NCI-H2081 (cell line): ENCODE measurements around the gene PTPRN2.
"Not testable (repeated sequence)": the region's sequence is repeated elsewhere in the genome, so short reads cannot be mapped to it uniquely, and the experiment has no call there.

Experiments
- DNase-seq, 2 experiments: peaks; one replicate each; lab custom pipeline; 2025; lab: John Stamatoyannopoulos, UW

Gene PTPRN2

DNA sequence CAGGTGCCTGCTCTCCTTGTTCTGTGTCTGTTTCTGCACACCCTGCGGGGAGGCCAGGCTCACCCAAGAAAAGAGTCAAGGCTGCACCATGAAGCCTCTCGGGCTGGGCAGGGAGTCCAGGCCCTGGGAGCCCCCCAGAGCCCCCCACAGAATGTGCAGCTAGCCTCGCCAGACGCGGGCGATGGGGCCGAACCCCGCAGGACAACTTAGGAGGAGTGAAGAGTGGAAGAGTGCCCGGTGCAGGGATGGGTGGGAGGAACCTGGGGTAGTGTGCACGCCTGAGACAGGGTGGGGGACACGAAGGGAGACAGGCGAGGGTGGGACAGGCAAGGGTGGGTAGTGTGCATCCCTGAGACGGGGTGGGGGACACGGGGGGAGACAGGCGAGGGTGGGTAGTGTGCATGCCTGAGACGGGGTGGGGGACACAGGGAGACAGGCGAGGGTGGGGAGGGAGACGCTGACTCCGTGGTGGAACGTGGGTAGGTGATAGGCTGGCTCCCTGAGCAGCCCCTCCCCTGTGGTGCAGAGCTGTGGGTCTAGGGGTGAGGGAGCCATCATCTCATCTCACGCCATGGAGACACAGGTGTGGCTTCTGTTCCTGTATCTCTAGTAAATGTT lies 635.5 kb downstream of the PTPRN2 start:
- DNase-seq, result no peak

- DNase-seq, result no peak
Observed at GRCh38 chr7:157951300-157952049, 636.1 kb downstream of the PTPRN2 start.

DNA sequence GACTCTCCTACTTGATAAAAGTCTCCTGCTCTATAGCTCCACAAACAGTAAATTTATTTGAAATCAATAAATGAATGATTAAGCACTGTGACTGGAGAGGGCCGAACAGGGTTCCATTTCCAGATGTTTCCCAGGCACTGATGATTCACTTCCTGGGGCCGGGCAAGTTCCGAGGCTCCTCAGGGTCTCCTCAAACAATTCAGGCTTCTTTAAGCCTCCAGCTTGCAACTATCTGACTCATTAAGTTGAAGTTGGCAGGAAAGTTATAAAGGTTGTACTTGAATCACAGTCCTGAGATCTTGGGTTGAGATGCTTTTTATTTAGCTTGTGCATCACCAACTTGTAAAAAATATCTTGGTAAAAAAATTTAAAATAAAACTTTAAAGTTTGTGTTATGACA lies 637.9 kb downstream of the PTPRN2 start:
- DNase-seq, result no peak

DNA sequence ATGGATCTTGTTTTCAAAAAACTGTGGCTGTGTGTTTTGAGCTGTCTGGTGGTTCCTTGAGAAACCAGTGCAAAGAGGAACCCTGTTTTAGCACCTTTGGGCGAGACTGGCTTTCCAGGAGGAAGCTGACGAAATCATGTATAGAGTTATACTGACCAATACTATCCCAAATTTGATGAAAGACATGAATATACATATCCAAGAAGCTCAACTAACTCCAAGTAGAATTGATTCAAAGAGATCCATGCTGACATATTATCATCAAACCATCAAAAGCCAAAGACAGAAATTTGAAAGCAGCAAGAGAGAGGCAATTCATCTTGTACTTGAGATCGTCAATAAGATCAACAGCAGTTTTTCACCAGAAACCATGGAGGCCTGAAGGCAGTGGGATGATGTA lies 640.1 kb downstream of the PTPRN2 start:
- DNase-seq, result no peak

GRCh38 chr7:157946398-157947060 lies 641.1 kb downstream of the PTPRN2 start:
- no peak for DNase-seq

GRCh38 chr7:157945401-157945800 lies 642.2 kb downstream of the PTPRN2 start:
- no peak for DNase-seq

DNA sequence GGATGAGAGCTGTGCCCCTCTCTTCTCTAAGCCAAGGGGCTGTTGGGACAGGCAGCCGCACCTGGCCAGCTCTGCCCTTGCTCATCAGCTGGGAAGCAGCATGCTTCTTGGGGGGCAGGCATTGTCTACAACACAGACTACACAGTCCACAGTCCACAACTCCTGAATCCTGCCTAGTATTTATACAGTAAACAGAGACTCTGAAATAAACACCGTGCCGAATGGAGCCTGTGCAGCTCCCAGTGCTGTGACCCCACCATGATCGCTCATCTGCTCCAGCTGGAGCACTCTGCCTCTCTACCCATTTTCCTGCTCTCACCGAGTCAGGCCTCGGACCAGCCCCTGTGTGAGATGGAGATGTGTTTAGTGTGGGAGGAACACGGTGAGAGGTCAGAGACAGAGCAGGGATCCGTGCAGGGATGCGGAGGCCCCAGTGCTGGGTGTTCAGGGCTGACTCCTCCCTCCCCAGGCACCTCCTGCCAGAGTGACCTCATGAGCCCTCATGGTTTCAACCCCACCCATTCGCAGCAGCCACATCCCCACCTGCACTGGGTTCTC lies 642.8 kb downstream of the PTPRN2 start:
- no peak for DNase-seq

DNA sequence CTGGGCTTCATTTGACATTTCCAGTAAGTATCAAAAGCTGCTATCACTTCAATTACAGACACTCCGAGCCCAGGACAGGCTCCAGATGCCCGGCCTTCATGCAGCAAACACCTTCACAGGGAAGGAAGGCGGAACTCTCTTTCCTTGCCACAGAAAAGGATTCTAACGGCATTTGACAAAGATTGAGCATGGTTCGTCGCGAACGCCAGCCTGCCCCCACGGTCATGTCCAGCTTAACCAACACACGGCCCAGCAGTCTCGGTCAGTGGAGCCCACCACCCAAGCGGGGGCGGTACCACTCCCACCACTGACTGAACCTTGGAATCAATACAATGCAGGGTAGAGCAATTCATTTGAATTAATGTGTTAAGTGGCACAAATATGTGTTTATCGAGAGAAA lies 643.6 kb downstream of the PTPRN2 start:
- DNase-seq, result no peak

- DNase-seq, result no peak
Observed at GRCh38 chr7:157943561-157943960, 644.1 kb downstream of the PTPRN2 start.

DNA sequence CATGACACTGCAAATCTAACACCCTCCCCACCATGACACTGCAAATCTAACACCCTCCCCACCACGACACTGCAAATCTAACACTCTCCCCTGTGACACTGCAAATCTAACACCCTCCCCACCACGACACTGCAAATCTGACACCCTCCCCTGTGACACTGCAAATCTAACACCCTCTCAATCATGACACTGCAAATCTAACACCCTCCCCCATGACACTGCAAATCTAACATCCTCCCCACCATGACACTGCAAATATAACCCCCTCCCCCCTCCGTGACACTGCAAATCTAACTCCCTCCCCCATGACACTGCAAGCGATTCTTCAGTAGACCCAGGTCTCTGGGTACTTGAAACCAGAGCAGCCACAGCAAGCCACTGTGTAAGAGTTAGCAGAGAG lies 646.4 kb downstream of the PTPRN2 start:
- no peak for DNase-seq

- no peak for DNase-seq
Observed at GRCh38 chr7:157940497-157940896, 647.1 kb downstream of the PTPRN2 start.

GRCh38 chr7:157938211-157938610 lies 649.4 kb downstream of the PTPRN2 start:
- no peak for DNase-seq

DNA sequence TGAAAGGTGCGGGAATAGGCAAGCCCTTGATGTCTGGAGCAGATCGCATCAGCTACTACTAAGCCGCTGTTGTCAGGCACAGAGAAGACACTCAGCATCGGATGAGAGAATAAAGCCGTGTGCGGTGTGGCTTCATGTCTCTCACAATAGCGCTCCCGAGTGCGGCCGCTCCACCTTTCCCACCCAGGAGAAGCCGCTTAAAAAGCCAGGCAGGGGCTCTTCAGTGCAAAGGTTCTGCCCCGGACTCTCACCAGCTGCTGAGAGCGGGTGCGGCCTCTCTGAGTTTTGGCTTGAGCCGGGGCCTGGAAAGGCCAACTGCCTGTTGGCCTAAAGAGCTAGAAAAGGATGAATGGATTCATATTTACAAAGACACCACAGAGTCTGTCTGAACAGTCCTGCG lies 650.2 kb downstream of the PTPRN2 start:
- DNase-seq, result no peak

DNA sequence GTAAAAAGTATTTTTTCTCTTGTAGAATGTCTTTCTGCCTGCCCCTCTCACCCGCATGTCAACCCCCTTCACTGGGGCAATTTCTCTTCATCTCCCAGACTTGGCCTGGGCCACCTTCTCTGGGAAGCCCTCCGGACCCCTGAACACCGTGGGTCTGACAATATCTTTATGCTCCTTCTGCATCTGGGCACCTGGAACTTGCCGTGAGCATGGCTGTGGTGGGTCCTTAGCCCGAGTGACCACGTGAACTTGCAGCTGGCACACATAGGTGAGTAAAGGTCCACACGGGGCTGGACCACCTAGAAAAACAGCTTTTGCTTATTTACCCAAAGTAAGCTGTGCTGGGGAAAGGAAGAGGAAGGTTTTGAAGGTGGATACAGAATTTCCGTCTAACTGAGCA lies 650.6 kb downstream of the PTPRN2 start:
- DNase-seq, result no peak

DNA sequence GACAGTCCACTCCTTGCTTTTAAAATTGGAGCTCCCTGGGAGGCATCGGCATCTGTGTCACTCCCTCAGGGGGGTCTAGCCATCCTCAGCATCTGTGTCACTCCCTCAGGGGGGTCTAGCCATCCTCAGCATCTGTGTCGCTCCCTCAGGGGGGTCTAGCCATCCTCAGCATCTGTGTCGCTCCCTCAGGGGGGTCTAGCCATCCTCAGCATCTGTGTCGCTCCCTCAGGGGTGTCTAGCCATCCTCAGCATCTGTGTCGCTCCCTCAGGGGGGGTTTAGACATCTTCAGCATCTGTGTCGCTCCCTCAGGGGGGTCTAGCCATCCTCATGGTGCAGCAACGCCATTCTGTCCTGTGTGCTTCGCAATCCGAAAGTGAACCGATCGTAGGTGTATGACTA lies 651.9 kb downstream of the PTPRN2 start:
- not testable (repeated sequence) for DNase-seq

DNA sequence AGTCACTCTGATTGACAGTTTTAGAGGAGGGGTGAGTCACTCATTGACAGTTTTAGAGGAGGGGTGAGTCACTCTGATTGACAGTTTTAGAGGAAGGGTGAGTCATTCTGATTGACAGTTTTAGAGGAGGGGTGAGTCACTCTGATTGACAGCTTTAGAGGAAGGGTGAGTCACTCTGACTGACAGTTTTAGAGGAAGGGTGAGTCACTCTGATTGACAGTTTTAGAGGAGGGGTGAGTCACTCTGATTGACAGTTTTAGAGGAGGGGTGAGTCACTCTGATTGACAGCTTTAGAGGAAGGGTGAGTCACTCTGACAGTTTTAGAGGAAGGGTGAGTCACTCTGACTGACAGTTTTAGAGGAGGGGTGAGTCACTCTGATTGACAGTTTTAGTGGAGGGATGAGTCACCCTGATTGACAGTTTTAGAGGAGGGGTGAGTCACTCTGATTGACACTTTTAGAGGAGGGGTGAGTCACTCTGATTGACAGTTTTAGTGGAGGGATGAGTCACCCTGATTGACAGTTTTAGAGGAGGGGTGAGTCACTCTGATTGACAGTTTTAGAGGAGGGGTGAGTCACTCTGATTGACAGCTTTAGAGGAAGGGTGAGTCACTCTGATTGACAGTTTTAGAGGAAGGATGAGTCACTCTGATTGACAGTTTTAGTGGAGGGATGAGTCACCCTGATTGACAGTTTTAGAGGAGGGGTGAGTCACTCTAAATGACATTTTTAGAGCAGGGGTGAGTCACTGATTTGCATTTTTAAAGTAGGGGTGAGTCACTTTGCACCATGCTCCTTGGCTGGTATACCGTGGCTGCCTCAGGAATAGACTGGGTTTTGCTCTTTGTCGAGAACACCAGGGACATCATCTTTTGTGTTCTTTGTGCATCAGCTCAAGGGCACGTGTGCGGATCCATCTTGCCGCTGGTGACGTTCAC lies 654.1 kb downstream of the PTPRN2 start:
- DNase-seq, result not testable (repeated sequence)

GRCh38 chr7:157932498-157933218 lies 655.0 kb downstream of the PTPRN2 start:
- DNase-seq, result no peak

DNA sequence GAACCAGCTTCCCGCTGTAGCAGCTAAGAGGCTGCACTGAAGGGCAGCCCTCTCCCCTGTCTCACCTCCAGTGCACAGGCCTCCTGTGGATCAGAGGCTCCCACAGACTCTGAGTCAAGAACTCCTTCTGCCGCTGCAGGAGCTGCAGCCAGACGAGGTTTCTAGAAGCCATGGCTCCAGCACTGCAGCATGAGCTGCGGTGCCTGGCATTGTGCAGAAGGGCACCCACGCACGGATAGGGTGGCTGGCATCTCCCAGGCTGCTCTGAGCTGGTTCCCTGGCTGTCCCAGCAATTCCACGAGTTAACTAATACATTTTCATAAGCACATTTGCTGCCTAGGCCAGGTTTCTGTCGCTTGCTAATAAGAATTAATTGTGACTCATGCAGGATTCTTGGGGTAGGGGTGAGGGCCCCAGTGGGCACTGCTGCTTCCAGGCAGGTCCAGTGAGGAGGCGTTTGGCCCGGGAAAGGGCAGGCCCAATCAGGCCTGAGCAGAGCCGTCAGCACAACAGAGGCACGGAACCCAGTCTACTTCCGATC lies 656.6 kb downstream of the PTPRN2 start:
- DNase-seq, result no peak

DNA sequence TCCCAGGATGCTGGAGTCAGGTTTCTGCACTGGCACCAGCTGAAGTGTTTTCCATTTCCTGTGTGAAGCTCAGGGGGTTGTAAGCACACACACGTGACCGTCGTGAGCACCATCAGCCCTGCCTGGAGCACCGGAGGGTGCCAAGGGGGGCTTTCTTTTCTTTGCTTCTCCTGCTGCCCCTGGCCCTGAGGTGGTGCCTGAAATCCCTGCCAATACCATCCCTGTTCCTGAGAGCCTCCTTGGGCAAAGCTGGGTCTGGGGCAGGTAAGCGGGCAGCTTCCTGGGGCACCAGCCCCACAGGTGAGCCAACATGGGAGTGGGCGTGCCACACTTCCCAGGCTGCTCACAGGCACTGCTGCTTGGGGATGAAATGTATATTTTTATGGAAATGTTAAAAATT lies 657.2 kb downstream of the PTPRN2 start:
- DNase-seq, result peak; percentile 32 to 68

DNA sequence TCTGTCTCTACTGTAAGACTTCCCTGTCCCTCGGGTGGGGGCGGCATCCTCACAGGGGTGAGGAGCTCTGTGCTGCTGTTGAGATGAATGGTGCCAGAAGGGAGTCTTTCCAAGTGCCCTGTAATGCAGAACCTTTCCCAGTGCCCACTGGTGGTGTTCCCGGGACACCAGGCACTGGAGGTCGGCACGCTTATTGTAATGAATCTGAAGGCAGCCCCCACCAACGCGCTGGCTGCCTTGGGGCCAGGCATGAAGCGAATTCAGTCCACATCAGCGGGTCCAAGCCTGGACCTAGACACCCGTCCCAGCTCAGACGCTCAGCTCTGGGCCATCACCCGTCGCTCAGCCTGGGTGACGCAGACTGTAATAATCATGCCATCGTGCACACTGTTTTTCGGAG lies 658.0 kb downstream of the PTPRN2 start:
- DNase-seq, result no peak
